Transverse colon (tissue), 4 donors: ENCODE results near the gene MLANA. TPM values are rescaled to one million over a fixed set of nuclear protein-coding genes. Genes with fewer than 3 reads are reported as not detected.

Experiments
- DNase-seq: peaks from one replicate; pipeline ENCODE4 v3.0.0-alpha.2; 2019
- H3K27ac ChIP-seq, 4 donors: fragments of 200-600 bp; sonication (generic); 2 replicates each; pipeline ENCODE4 v1.5.1; 2016 to 2018; ENCODE audit warnings: inconsistent platforms in 4 of 4
- H3K27me3 ChIP-seq: fragments of 200-600 bp; sonication (generic); 2 replicates; pipeline ENCODE4 v1.5.1; 2017; ENCODE audit warnings: inconsistent platforms
- H3K36me3 ChIP-seq, 4 donors: fragments of 200-600 bp; sonication (generic); 2 replicates each; pipeline ENCODE4 v1.5.1; 2017 to 2019; ENCODE audit warnings: inconsistent platforms in 4 of 4
- H3K4me1 ChIP-seq, 4 donors: fragments of 200-600 bp; sonication (generic); 2 replicates each; pipeline ENCODE4 v1.5.1; 2017 to 2020; ENCODE audit warnings: inconsistent platforms in 4 of 4
- H3K4me3 ChIP-seq, 4 donors: fragments of 200-600 bp; sonication (generic); 1 replicate in 1 of 4; 2 replicates in 3 of 4; pipeline versions ENCODE4 v1.5.1 to v1.6.1; 2017 to 2019; ENCODE audit warnings: inconsistent platforms in 4 of 4
- H3K9me3 ChIP-seq, 2 donors: fragments of 200-600 bp; sonication (generic); 2 replicates each; pipeline ENCODE4 v1.5.1; 2017 to 2019; ENCODE audit warnings: inconsistent platforms in 2 of 2
- CTCF ChIP-seq, 5 experiments: fragments of 200-600 bp in 3 of 5; fragments of 450-650 bp in 2 of 5; sonication (generic) in 3 of 5; IDR thresholded peaks; 1 replicate in 2 of 5; 2 replicates in 3 of 5; pipeline ENCODE4 v1.5.1; 2016 to 2017; ENCODE audit warnings: antibody characterized with exemption in 5 of 5, inconsistent platforms in 3 of 5, mild to moderate bottlenecking in 2 of 5, moderate library complexity in 1 of 5
- EP300 ChIP-seq: sonication (generic); formaldehyde crosslinking; IDR thresholded peaks from one replicate; pipeline ENCODE4 v1.6.1; 2017; ENCODE audit warnings: antibody characterized with exemption, low read depth
- POLR2A ChIP-seq: fragments of 450-650 bp; IDR thresholded peaks from one replicate; pipeline ENCODE4 v1.6.1; 2016; ENCODE audit warnings: antibody characterized with exemption, mild to moderate bottlenecking, moderate library complexity
- POLR2AphosphoS5 ChIP-seq, 3 donors: sonication (generic); formaldehyde crosslinking; IDR thresholded peaks; one replicate each; pipeline ENCODE4 v1.6.1; 2016; ENCODE audit warnings: antibody characterized with exemption in 3 of 3
- WGBS, 2 donors: methylation state at CpG; one replicate each; pipeline ENCODE4 v1.1.5; 2018; ENCODE audit warnings: low coverage in 1 of 2; 5-methylcytosine and 5-hydroxymethylcytosine counted together
- in situ Hi-C, 4 donors: fragments of 200-750 bp; cut with MboI; loops; one replicate each; pipeline versions ENCODE4 v1.15.0 to v1.15.1; 2017; ENCODE audit warnings: low sequenced_read_pairs in 3 of 4, low pct_ligation_motif_present in 1 of 4, low pct_unique_long_range_greater_than_20kb in 1 of 4
- intact Hi-C: fragments of 100-400 bp; cut with DNase I; formaldehyde crosslinking; loops from one replicate; pipeline ENCODE4 v1.15.1; 2023; ENCODE audit warnings: low total_unique reads
- total RNA-seq, 4 donors: library from RNA; depleted of rRNA; stranded (reverse); fragments of >200 nt; gene quantifications; one replicate each; pipeline ENCODE4 v1.1.0, GENCODE V29; 2016

Gene MLANA
- not detected for total RNA-seq

- in situ Hi-C loops = loop anchor here (10.0 to 25.0 kb wide), 3 partner anchors 147 to 422 kb away; no protein-coding TSS in a partner anchor
- Histone ChIP-seq H3K27ac (no peak within 1 kb of the TSS), H3K4me1 (no peaks in the 10 kb centered on the region), H3K36me3 (no peaks in the 10 kb centered on the region), H3K4me3 (no peak within 1 kb of the TSS), H3K9me3 (no peaks in the 10 kb centered on the region), H3K27me3 (no peaks in the 10 kb centered on the region)
- 92 to 96% methylated on average over 8 to 9 of the region's 9 CpGs for WGBS, 2 donors
- intact Hi-C loops = no loop called here
- TF ChIP-seq POLR2A = no peak
- TF ChIP-seq CTCF (IDR thresholded peaks at IDR 0.05) = no peak
- TF ChIP-seq POLR2AphosphoS5 (IDR thresholded peaks at IDR 0.05) = no peak
- no peak for TF ChIP-seq EP300
- DNase-seq = no peak
Observed at GRCh38 chr9:5890641-5891040, at the start of gene MLANA. Gene MLANA (plus strand): TSS chr9:5890889. CDS start chr9:5892475, 1,586 bp downstream.

DNA sequence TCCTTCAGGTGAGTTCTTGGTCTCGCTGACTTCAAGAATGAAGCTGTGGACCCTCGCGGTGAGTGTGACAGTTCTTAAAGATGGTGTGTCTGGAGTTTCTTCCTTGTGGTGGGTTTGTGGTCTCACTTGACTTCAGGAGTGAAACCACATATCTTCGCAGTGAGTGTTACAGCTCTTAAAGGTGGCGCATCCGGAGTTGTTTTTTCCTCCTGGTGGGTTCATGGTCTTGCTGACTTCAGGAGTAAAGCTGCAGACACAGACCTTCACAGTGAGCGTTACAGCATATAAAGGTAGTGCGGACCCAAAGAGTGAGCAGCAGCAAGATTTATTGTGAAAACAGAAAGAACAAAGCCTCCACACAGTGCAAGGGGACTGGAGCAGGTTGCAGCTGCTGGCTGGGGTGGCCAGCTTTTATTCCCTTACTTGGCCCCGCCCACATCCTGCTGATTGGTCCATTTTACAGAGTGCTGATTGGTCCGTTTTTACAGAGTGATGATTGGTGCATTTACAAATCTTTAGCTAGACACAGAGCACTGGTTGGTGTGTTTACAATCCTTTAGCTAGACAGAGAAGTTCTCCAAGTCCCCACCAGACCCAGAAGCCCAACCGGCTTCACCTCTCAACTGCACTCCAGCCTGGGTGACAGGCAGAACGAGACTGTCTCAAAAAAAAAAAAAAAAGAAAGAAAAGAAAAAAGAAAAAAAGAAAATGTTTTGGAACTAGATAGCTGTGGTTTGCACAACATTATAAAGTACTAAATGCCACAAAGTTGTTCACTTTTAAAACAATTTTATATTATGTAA, 48.7 kb upstream of the MLANA start:
- in situ Hi-C loops = no loop called here
- Histone ChIP-seq H3K4me3 (no peak overlapping the region), H3K36me3 (no peaks in the 10 kb centered on the region), H3K27me3 (no peaks in the 10 kb centered on the region), H3K27ac (peak overlapping the region in 1 of 4 donors; percentile 19), H3K9me3 (no peaks in the 10 kb centered on the region), H3K4me1 (peaks cover 0 to 30% (median 14%) of the 10 kb centered on the region in 4 donors)
- DNase-seq = no peak
- no peak for TF ChIP-seq POLR2AphosphoS5 (IDR thresholded peaks at IDR 0.05)
- no peak for TF ChIP-seq POLR2A
- no peak for TF ChIP-seq EP300
- TF ChIP-seq CTCF (IDR thresholded peaks at IDR 0.05) = no peak
- intact Hi-C loops = no loop called here
- 74% methylated on average over 12 of the region's 12 CpGs; no CpG with 5 or more reads in 1 of the 2 donors for WGBS, 2 donors

GRCh38 chr9:5842929-5843793, 47.5 kb upstream of the MLANA start:
- Histone ChIP-seq H3K27ac (peak overlapping the region in 3 of 4 donors; percentile 11 to 50 (median 29)), H3K4me3 (no peak overlapping the region), H3K9me3 (no peaks in the 10 kb centered on the region), H3K4me1 (peaks cover 0 to 30% (median 14%) of the 10 kb centered on the region in 4 donors), H3K36me3 (no peaks in the 10 kb centered on the region), H3K27me3 (no peaks in the 10 kb centered on the region)
- TF ChIP-seq CTCF (IDR thresholded peaks at IDR 0.05) (no peak), POLR2A (no peak), POLR2AphosphoS5 (IDR thresholded peaks at IDR 0.05) (no peak), EP300 (no peak)
- WGBS, 2 donors = 51 to 60% methylated on average over 1 to 5 of the region's 5 CpGs
- in situ Hi-C loops = no loop called here
- intact Hi-C loops = no loop called here
- no peak for DNase-seq
